H1 (cell line): ENCODE measurements around the gene KCTD2. TPM values are rescaled to one million over a fixed set of nuclear protein-coding genes. Genes with fewer than 3 reads are reported as not detected.

Experiments used
- CTCF ChIA-PET: fragments of 300-600 bp; sonication (Branson Sonifier 250); formaldehyde crosslinking; loops from one replicate; lab custom pipeline; 2021; ENCODE audit not compliant: partially characterized antibody; lab: Charles Lee
- POLR2A ChIA-PET: fragments of 300-600 bp; sonication (Branson Sonifier 250); formaldehyde crosslinking; loops from one replicate; lab custom pipeline; 2021; ENCODE audit warnings: inconsistent platforms; ENCODE audit not compliant: partially characterized antibody; lab: Charles Lee
- DNase-seq, 2 experiments: peaks; one replicate each; pipeline versions ENCODE4 v3.0.0 to v3.0.0-alpha.2; 2010 to 2022; ENCODE audit warnings: low spot score in 2 of 2, low read depth in 1 of 2, mixed read lengths in 1 of 2
- FAIRE-seq: peaks from 2 replicates; lab custom pipeline; 2011; peaks lifted over from hg19 to GRCh38; lab: Jason Lieb, UNC
- H2AFZ ChIP-seq: 2 replicates; pipeline ENCODE4 v1.8.1; 2012; ENCODE audit warnings: low read length, inconsistent platforms
- H2AK5ac ChIP-seq: 2 replicates; pipeline ENCODE4 v1.6.1; 2013; ENCODE audit warnings: low read depth, low read length
- H2BK120ac ChIP-seq: replicated peaks from 2 replicates; pipeline ENCODE3; 2013; ENCODE audit warnings: low read depth, low read length, inconsistent platforms
- H2BK12ac ChIP-seq: 2 replicates; pipeline ENCODE4 v1.6.1; 2013; ENCODE audit warnings: low read depth, low read length
- H2BK15ac ChIP-seq: 2 replicates; pipeline ENCODE4 v1.6.1; 2013; ENCODE audit warnings: low read length
- H2BK20ac ChIP-seq: 2 replicates; pipeline ENCODE4 v1.6.1; 2013; ENCODE audit warnings: low read length
- H2BK5ac ChIP-seq: 2 replicates; pipeline ENCODE4 v1.6.1; 2013; ENCODE audit warnings: low read depth, low read length
- H3K14ac ChIP-seq: 2 replicates; pipeline ENCODE4 v1.6.1; 2013; ENCODE audit warnings: inconsistent platforms; ENCODE audit not compliant: insufficient read length
- H3K18ac ChIP-seq: 2 replicates; pipeline ENCODE4 v1.6.1; 2013; ENCODE audit warnings: low read length; ENCODE audit errors: extremely low read depth
- H3K23ac ChIP-seq: 2 replicates; pipeline ENCODE4 v1.6.1; 2013; ENCODE audit warnings: inconsistent platforms; ENCODE audit not compliant: insufficient read length
- H3K23me2 ChIP-seq: 2 replicates; pipeline ENCODE4 v1.6.1; 2013; ENCODE audit warnings: low read depth, low read length
- H3K27ac ChIP-seq: 2 replicates; pipeline ENCODE4 v1.6.1; 2011; ENCODE audit warnings: low read depth, low read length, inconsistent platforms
- H3K27me3 ChIP-seq, 4 experiments: replicated peaks in 1 of 4; 1 replicate in 1 of 4; 2 replicates in 3 of 4; pipeline versions ENCODE4 v1.6.1 to v1.8.1; 2011 to 2013; ENCODE audit warnings: low read length in 3 of 4, mild to moderate bottlenecking in 3 of 4, inconsistent platforms in 2 of 4, mixed read lengths in 2 of 4, moderate library complexity in 1 of 4; ENCODE audit not compliant: control insufficient read depth in 3 of 4, insufficient read depth in 3 of 4; ENCODE audit errors: extremely low read depth in 1 of 4
- H3K36me3 ChIP-seq, 4 experiments: 2 replicates each; pipeline versions ENCODE4 v1.6.1 to v1.8.1; 2011 to 2013; ENCODE audit warnings: mild to moderate bottlenecking in 4 of 4, low read length in 3 of 4, moderate library complexity in 2 of 4, control low read depth in 1 of 4, inconsistent platforms in 1 of 4; ENCODE audit not compliant: insufficient read depth in 4 of 4, control insufficient read depth in 2 of 4
- H3K4ac ChIP-seq: replicated peaks from 2 replicates; pipeline ENCODE3; 2013; ENCODE audit warnings: low read length, low read depth, mixed read lengths, inconsistent platforms; ENCODE audit not compliant: insufficient read length
- H3K4me1 ChIP-seq, 4 experiments: replicated peaks in 1 of 4; 1 replicate in 1 of 4; 2 replicates in 3 of 4; pipeline versions ENCODE4 v1.6.1 to v1.8.1; 2011 to 2013; ENCODE audit warnings: low read length in 3 of 4, inconsistent platforms in 2 of 4, mixed read lengths in 1 of 4; ENCODE audit not compliant: insufficient read depth in 4 of 4, control insufficient read depth in 3 of 4
- H3K4me2 ChIP-seq, 2 experiments: 2 replicates each; pipeline versions ENCODE4 v1.6.1 to v1.8.1; 2011 to 2013; ENCODE audit warnings: low read depth in 2 of 2, low read length in 2 of 2, control low read depth in 1 of 2, inconsistent platforms in 1 of 2, mild to moderate bottlenecking in 1 of 2; ENCODE audit not compliant: insufficient read depth in 1 of 2
- H3K4me3 ChIP-seq, 4 experiments: fragments of 200-600, 300-600 bp in 1 of 4; sonication (generic), shearing (Covaris generic), sonication (Bioruptor Twin) in 1 of 4; 2 replicates each; pipeline versions ENCODE4 v1.5.1 to v1.8.1; 2011 to 2016; ENCODE audit warnings: low read length in 4 of 4, low read depth in 3 of 4, control low read depth in 2 of 4, inconsistent platforms in 2 of 4, mild to moderate bottlenecking in 2 of 4, mixed read lengths in 1 of 4, moderate library complexity in 1 of 4; ENCODE audit not compliant: insufficient read depth in 2 of 4; ENCODE audit errors: extremely low read depth in 1 of 4
- H3K56ac ChIP-seq: replicated peaks from 2 replicates; pipeline ENCODE3; 2013; ENCODE audit warnings: low read depth, mild to moderate bottlenecking, mixed read lengths, low read length, inconsistent platforms; ENCODE audit not compliant: insufficient read length
- H3K79me1 ChIP-seq: 2 replicates; pipeline ENCODE4 v1.6.1; 2013; ENCODE audit warnings: low read depth, low read length, control low read depth
- H3K79me2 ChIP-seq, 2 experiments: 2 replicates each; pipeline versions ENCODE4 v1.6.1 to v1.8.1; 2012 to 2013; ENCODE audit warnings: low read length in 2 of 2, mild to moderate bottlenecking in 2 of 2, inconsistent platforms in 1 of 2; ENCODE audit not compliant: insufficient read depth in 2 of 2, control insufficient read depth in 1 of 2
- H3K9ac ChIP-seq, 4 experiments: replicated peaks in 1 of 4; 1 replicate in 1 of 4; 2 replicates in 3 of 4; pipeline versions ENCODE4 v1.6.1 to v1.8.1; 2011 to 2013; ENCODE audit warnings: low read depth in 3 of 4, low read length in 3 of 4, control low read depth in 2 of 4, mild to moderate bottlenecking in 2 of 4, moderate library complexity in 2 of 4, inconsistent platforms in 1 of 4; ENCODE audit errors: extremely low read depth in 1 of 4
- H3K9me3 ChIP-seq, 2 experiments: 2 replicates each; pipeline versions ENCODE4 v1.6.1 to v1.8.1; 2012 to 2013; ENCODE audit warnings: mild to moderate bottlenecking in 2 of 2, moderate library complexity in 2 of 2, control low read depth in 1 of 2, inconsistent platforms in 1 of 2, low read depth in 1 of 2, low read length in 1 of 2, mixed read lengths in 1 of 2; ENCODE audit not compliant: insufficient read depth in 2 of 2
- H4K20me1 ChIP-seq, 2 experiments: replicated peaks in 1 of 2; 2 replicates each; pipeline versions ENCODE3 to v1.8.1; 2011 to 2013; ENCODE audit warnings: inconsistent platforms in 2 of 2, low read length in 2 of 2, mild to moderate bottlenecking in 1 of 2; ENCODE audit not compliant: insufficient read depth in 2 of 2, control insufficient read depth in 1 of 2
- H4K5ac ChIP-seq: 2 replicates; pipeline ENCODE4 v1.6.1; 2013; ENCODE audit warnings: low read length, low read depth, mixed read lengths, inconsistent platforms; ENCODE audit not compliant: insufficient read length
- H4K8ac ChIP-seq: 2 replicates; pipeline ENCODE4 v1.8.0; 2013; ENCODE audit warnings: mild to moderate bottlenecking, moderate library complexity, low read length, inconsistent platforms; ENCODE audit not compliant: insufficient read depth; ENCODE audit errors: extremely low read depth
- H4K91ac ChIP-seq: replicated peaks from 2 replicates; pipeline ENCODE3; 2013; ENCODE audit warnings: low read length, mixed read lengths, inconsistent platforms; ENCODE audit not compliant: insufficient read length
- BRCA1 ChIP-seq: IDR thresholded peaks from 2 replicates; pipeline ENCODE4 v1.6.1; 2012; ENCODE audit warnings: low read depth, low read length, improper control_type of control experiment
- CBX5 ChIP-seq: fragments of 300-800, 300-1000 bp; sonication (generic); IDR thresholded peaks from 2 replicates; pipeline ENCODE4 v1.7.1; 2016; ENCODE audit warnings: antibody characterized with exemption, low read length, low read depth
- HDAC2 ChIP-seq, 2 experiments: fragments of 300-600 bp in 1 of 2; sonication (generic) in 1 of 2; IDR thresholded peaks; 2 replicates each; pipeline ENCODE4 v1.6.1; 2011 to 2012; ENCODE audit warnings: low read depth in 2 of 2, low read length in 2 of 2, mild to moderate bottlenecking in 2 of 2, moderate library complexity in 2 of 2, borderline replicate concordance in 1 of 2, inconsistent platforms in 1 of 2
- KDM5A ChIP-seq: fragments of 200-600 bp; IDR thresholded peaks from 2 replicates; pipeline ENCODE4 v1.7.1; 2012; ENCODE audit warnings: mild to moderate bottlenecking, low read length, inconsistent platforms, mixed read lengths
- NANOG ChIP-seq: IDR thresholded peaks from 2 replicates; pipeline ENCODE4 v1.6.1; 2011; ENCODE audit warnings: low read length, low read depth, mild to moderate bottlenecking, inconsistent platforms; ENCODE audit not compliant: insufficient read depth, poor library complexity, severe bottlenecking
- RNF2 ChIP-seq: fragments of 200-900, 300-1000 bp; sonication (generic); IDR thresholded peaks from 2 replicates; pipeline ENCODE4 v1.7.1; 2016; ENCODE audit warnings: borderline replicate concordance, low read depth, mild to moderate bottlenecking, antibody characterized with exemption, low read length; ENCODE audit not compliant: poor library complexity, severe bottlenecking; ENCODE audit errors: missing control alignments
- TBP ChIP-seq: IDR thresholded peaks from 2 replicates; pipeline ENCODE4 v1.6.1; 2011; ENCODE audit warnings: low read depth, low read length, improper control_type of control experiment
- TEAD4 ChIP-seq: IDR thresholded peaks from 2 replicates; pipeline ENCODE4 v1.6.1; 2012; ENCODE audit warnings: low read depth, low read length, inconsistent platforms, mixed read lengths
- USF2 ChIP-seq: IDR thresholded peaks from 2 replicates; pipeline ENCODE4 v1.6.1; 2011; ENCODE audit warnings: low read length, improper control_type of control experiment
- ZNF274 ChIP-seq: IDR thresholded peaks from 2 replicates; pipeline ENCODE4 v1.7.0; 2012; ENCODE audit warnings: low read length, borderline replicate concordance; ENCODE audit errors: extremely low read depth
- WGBS, 2 experiments: shearing (Covaris generic) in 1 of 2; methylation state at CpG; one replicate each; pipeline versions ENCODE4 v1.1.6 to v1.1.7; 2013 to 2015; ENCODE audit warnings: low lambda C conversion rate in 2 of 2, mixed read lengths in 2 of 2, inconsistent platforms in 1 of 2, low coverage in 1 of 2, missing lambda C conversion rate in 1 of 2; ENCODE audit not compliant: insufficient replicate concordance in 2 of 2, insufficient coverage in 1 of 2, insufficient read length in 1 of 2; ENCODE audit errors: extremely low coverage in 1 of 2, missing lambda C conversion rate in 1 of 2; 5-methylcytosine and 5-hydroxymethylcytosine counted together
- polyA plus RNA-seq, 7 experiments: library from polyadenylated mRNA; depleted of rRNA in 3 of 7; stranded (reverse) in 5 of 7; unstranded in 2 of 7; fragments of >200 nt in 5 of 7; fragments of 200-250 nt in 2 of 7; gene quantifications; 1 replicate in 5 of 7; 2 replicates in 1 of 7; 4 replicates in 1 of 7; pipeline versions ENCODE4 v1.2.1 to v1.2.3, GENCODE V29; 2011 to 2013; ENCODE audit warnings: missing spikeins in 2 of 7, mixed read lengths in 2 of 7
- total RNA-seq: library from RNA; stranded (reverse); fragmentation: NEBNext Ultra II Directional; extraction: Animal tissue kit (Norgen Biotek cat#: 25700); gene quantifications from 2 replicates; pipeline ENCODE4 v1.2.1, GENCODE V29; 2021

Gene KCTD2
- total and polyA plus RNA-seq, 2 of the 8 experiments (the other 6 are each of a cell fraction or from before 2014, with no cell fraction given): 33.7 to 36.8 TPM

GRCh38 chr17:74998783-74999182 lies 48.2 kb upstream of the KCTD2 start:
- Histone ChIP-seq H2BK5ac (no peak overlapping the region), H2BK120ac (no peak overlapping the region), H3K4me2 (no peak overlapping the region), H3K36me3 (peaks cover 6 to 29% (median 18%) of the 10 kb centered on the region in 4 experiments; a peak in 6 of 8 replicates), H3K4ac (no peak overlapping the region), H3K14ac (no peak overlapping the region), H3K9me3 (no peaks in the 10 kb centered on the region), H3K27me3 (no peaks in the 10 kb centered on the region), H2AK5ac (no peak overlapping the region), H3K27ac (no peak overlapping the region), H3K23ac (no peak overlapping the region), H2BK15ac (no peak overlapping the region), H2AFZ (no peak overlapping the region), H3K56ac (no peak overlapping the region), H3K9ac (no peak overlapping the region), H3K79me2 (0 out of 4 replicates have a peak, but pooled peaks cover 0 to under 1% of the 10 kb centered on the region in 2 experiments), H2BK12ac (no peak overlapping the region), H2BK20ac (no peak overlapping the region), H3K79me1 (no peaks in the 10 kb centered on the region), H4K20me1 (peaks cover 0 to 4% of the 10 kb centered on the region in 2 experiments), H3K18ac (no peak overlapping the region), H3K4me1 (no peaks in the 10 kb centered on the region), H4K8ac (no peak overlapping the region), H3K4me3 (no peak overlapping the region), H3K23me2 (no peaks in the 10 kb centered on the region), H4K91ac (no peak overlapping the region), H4K5ac (no peak overlapping the region)
- TF ChIP-seq USF2 (no peak), CBX5 (no peak), NANOG (no peak), TBP (no peak), BRCA1 (no peak), ZNF274 (no peak), TEAD4 (no peak), RNF2 (no peak), KDM5A (no peak), HDAC2 (IDR thresholded peaks at IDR 0.05; ENCODE audit: borderline replicate concordance in 1 of 2, low read depth in 2 of 2, low read length in 2 of 2) (no peak)
- FAIRE-seq (no peak), DNase-seq (no peak)
- POLR2A ChIA-PET: interaction anchor here (0.9 to 2.5 kb wide), 5 partner anchors 9 to 49 kb away, joined by 3 to 16 read pairs (median 4); partner anchors contain the start of genes ATP5PD, CDR2L, KCTD2 and MRPL58
- 91% methylated on average over 6 of the region's 6 CpGs; no CpG with 5 or more reads in 1 of the 2 experiments for WGBS, 2 experiments
- CTCF ChIA-PET: interaction anchor here (0.6 to 20.3 kb wide), 6 partner anchors 10 to 1152 kb away, joined by 3 to 345 read pairs (median 6); partner anchors contain the start of genes CDR2L and OTOP2
